Fibroblast of lung (primary cell): ENCODE results near the gene ADCY5.

Experiments used
- EZH2 ChIP-seq: IDR thresholded peaks from 2 replicates; pipeline ENCODE4 v1.5.1; 2012; ENCODE audit warnings: low read length, control low read depth, mild to moderate bottlenecking; ENCODE audit errors: missing control alignments
- TF ChIP-seq, protein P1 (sequence below), 2 donors: IDR thresholded peaks in 1 of 2; conservative IDR thresholded peaks in 1 of 2; 1 replicate in 1 of 2; 2 replicates in 1 of 2; pipeline ENCODE4 v1.5.1; 2011 to 2012; ENCODE audit warnings: low read length in 2 of 2, control low read depth in 1 of 2, inconsistent platforms in 1 of 2, low read depth in 1 of 2, mild to moderate bottlenecking in 1 of 2

DNA sequence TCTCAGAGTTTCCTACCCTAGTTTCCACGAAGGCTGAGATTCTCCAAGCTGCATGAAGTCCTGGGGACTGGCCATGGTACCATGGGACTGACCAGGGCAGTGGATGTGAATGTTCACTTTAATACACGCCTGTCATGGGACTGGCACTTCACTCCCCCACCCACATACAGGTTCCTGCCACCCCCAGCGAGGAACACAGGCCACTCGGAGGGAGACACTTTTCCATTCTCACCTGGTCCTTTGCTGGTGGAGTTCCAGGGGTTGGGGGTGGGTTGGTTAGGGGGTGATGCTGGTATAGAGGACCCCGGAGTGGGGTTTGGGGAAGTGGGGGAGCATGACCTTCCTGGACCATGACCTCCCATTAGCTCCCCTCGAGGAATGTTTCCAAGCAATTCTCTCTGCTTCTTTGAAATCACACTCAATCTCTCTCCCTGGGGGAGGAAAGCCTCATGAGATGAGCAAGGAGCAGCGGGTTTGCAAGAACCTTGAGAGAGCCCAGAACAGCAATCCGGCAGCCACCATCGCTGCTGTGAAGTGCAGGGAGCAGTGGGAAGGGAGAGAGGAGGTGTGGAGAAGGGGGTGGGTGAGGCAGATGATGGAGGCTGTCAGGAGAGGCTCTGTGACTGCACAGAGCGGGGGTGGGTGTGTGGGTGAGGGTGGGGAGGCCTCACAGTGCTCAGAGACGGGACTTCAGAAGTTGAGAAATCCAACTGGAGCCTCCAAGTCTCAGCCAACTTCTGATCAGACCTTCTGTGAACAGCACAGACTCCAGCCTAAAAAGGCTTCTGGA lies 69.7 kb downstream of the ADCY5 start:
- TF ChIP-seq, protein P1, sequence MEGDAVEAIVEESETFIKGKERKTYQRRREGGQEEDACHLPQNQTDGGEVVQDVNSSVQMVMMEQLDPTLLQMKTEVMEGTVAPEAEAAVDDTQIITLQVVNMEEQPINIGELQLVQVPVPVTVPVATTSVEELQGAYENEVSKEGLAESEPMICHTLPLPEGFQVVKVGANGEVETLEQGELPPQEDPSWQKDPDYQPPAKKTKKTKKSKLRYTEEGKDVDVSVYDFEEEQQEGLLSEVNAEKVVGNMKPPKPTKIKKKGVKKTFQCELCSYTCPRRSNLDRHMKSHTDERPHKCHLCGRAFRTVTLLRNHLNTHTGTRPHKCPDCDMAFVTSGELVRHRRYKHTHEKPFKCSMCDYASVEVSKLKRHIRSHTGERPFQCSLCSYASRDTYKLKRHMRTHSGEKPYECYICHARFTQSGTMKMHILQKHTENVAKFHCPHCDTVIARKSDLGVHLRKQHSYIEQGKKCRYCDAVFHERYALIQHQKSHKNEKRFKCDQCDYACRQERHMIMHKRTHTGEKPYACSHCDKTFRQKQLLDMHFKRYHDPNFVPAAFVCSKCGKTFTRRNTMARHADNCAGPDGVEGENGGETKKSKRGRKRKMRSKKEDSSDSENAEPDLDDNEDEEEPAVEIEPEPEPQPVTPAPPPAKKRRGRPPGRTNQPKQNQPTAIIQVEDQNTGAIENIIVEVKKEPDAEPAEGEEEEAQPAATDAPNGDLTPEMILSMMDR (conservative IDR thresholded peaks at IDR 0.05 in 1 of 2, IDR thresholded peaks at IDR 0.05 in 1 of 2; ENCODE audit: low read depth in 1 of 2, low read length in 2 of 2), result no peak
- TF ChIP-seq EZH2, result no peak
